ENCODE data around the gene PEF1. TPM values are rescaled to one million over a fixed set of nuclear protein-coding genes. Genes with fewer than 3 reads are reported as not detected.

The PEF1 gene
- total RNA-seq, 1 donor from 2014 or later, result 69.9 TPM

- no peaks in the 10 kb centered on the region for H3K36me3 ChIP-seq
- H3K9me3 ChIP-seq, result no peaks in the 10 kb centered on the region
- no peak overlapping the region for H3K4me3 ChIP-seq
- H3K27ac ChIP-seq, result no peak overlapping the region
- intact Hi-C loops (cut with DNase I), result no loop called here
- H3K4me1 ChIP-seq, result no peaks in the 10 kb centered on the region
- no peaks in the 10 kb centered on the region for H3K27me3 ChIP-seq
- TF ChIP-seq, protein P1, sequence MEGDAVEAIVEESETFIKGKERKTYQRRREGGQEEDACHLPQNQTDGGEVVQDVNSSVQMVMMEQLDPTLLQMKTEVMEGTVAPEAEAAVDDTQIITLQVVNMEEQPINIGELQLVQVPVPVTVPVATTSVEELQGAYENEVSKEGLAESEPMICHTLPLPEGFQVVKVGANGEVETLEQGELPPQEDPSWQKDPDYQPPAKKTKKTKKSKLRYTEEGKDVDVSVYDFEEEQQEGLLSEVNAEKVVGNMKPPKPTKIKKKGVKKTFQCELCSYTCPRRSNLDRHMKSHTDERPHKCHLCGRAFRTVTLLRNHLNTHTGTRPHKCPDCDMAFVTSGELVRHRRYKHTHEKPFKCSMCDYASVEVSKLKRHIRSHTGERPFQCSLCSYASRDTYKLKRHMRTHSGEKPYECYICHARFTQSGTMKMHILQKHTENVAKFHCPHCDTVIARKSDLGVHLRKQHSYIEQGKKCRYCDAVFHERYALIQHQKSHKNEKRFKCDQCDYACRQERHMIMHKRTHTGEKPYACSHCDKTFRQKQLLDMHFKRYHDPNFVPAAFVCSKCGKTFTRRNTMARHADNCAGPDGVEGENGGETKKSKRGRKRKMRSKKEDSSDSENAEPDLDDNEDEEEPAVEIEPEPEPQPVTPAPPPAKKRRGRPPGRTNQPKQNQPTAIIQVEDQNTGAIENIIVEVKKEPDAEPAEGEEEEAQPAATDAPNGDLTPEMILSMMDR (IDR thresholded peaks at IDR 0.05), result no peak
- ATAC-seq (no peak), DNase-seq (peak; percentile 52)
Measured at GRCh38 chr1:31657020-31657804, 12.5 kb upstream of the PEF1 start.

- H3K9me3 ChIP-seq, result no peaks in the 10 kb centered on the region
- DNase-seq (no peak), ATAC-seq (no peak)
- H3K36me3 ChIP-seq, result no peaks in the 10 kb centered on the region
- intact Hi-C loops (cut with DNase I), result no loop called here
- no peak overlapping the region for H3K27ac ChIP-seq
- TF ChIP-seq, protein P1 (IDR thresholded peaks at IDR 0.05), result no peak
- no peaks in the 10 kb centered on the region for H3K27me3 ChIP-seq
- H3K4me1 ChIP-seq, result no peaks in the 10 kb centered on the region
- H3K4me3 ChIP-seq, result no peak overlapping the region
Measured at GRCh38 chr1:31655756-31656155, 11.1 kb upstream of the PEF1 start.

DNA sequence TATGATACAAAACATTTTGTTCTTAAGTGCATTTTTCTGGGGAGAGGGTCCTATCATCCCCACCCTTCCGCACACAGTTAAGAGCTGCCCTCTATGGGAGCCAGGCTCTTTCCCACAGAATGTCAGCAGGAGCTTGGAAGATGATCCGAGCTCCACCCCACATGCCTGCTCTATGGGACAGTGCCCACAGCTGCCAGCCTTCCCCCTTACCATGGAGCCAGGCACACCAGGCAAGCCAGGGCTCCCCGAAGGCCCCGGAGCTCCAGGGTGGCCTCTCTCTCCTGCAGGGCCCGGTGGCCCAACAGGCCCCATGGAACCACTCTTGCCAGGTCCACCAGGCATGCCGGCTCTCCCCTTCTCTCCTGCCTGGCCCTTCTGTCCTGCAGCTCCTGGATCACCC is 10.4 kb upstream of the PEF1 start:
- H3K4me1 ChIP-seq, result no peaks in the 10 kb centered on the region
- TF ChIP-seq, protein P1 (IDR thresholded peaks at IDR 0.05), result no peak
- no peaks in the 10 kb centered on the region for H3K9me3 ChIP-seq
- DNase-seq (no peak), ATAC-seq (no peak)
- intact Hi-C loops (cut with DNase I), result no loop called here
- no peaks in the 10 kb centered on the region for H3K36me3 ChIP-seq
- H3K27me3 ChIP-seq, result no peaks in the 10 kb centered on the region
- no peak overlapping the region for H3K27ac ChIP-seq
- no peak overlapping the region for H3K4me3 ChIP-seq

GRCh38 chr1:31654474-31654776 is 9.7 kb upstream of the PEF1 start:
- intact Hi-C loops (cut with DNase I), result no loop called here

DNA sequence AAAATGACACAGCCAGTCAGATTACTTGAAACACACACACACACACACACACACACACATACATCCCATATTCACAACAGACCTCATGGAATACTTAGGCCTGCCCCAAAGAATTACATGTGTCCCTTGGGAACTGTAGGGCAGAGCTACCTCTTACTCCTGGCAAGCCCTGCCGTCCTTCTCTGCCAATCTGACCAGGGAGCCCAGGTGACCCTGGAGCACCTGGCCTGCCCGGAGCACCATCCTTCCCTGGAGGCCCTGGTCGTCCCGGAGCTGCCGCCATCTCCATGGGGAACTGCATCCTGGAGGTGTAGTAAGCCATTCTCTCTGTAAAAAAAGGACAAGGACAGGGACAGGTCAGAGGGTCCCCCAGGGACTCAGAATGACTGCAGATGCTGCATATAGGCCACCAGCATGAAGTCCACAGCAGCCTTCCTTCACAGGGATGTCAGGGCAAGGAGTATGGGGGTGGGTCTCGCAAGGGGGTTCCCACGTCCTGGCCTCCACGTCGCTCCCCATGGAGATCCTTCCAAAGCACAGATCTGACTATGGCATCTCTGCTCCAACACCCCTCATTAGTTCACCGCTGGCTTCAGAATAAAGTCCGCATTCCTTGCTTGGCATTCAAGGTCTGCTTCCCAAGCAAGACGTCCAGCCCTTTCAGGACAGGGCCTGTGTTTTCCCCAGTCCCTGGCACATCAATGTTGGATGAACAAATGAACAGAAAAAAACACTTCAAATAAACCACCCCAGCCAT is 9.2 kb upstream of the PEF1 start:
- Histone ChIP-seq H3K27ac (no peak overlapping the region), H3K9me3 (no peaks in the 10 kb centered on the region), H3K4me3 (no peak overlapping the region), H3K27me3 (no peaks in the 10 kb centered on the region), H3K4me1 (no peaks in the 10 kb centered on the region), H3K36me3 (no peaks in the 10 kb centered on the region)
- TF ChIP-seq, protein P1 (IDR thresholded peaks at IDR 0.05), result no peak
- ATAC-seq (no peak), DNase-seq (peak; percentile 60)
- intact Hi-C loops (cut with DNase I), result no loop called here

More at GRCh38 chr1:31654474-31654776, 9.7 kb upstream of the PEF1 start:
- no peak overlapping the region for H3K27ac ChIP-seq
- H3K27me3 ChIP-seq, result no peaks in the 10 kb centered on the region
- no peak overlapping the region for H3K4me3 ChIP-seq
- H3K4me1 ChIP-seq, result no peaks in the 10 kb centered on the region
- DNase-seq (no peak), ATAC-seq (no peak)
- TF ChIP-seq, protein P1 (IDR thresholded peaks at IDR 0.05), result no peak
- no peaks in the 10 kb centered on the region for H3K9me3 ChIP-seq
- no peaks in the 10 kb centered on the region for H3K36me3 ChIP-seq
